GM06990 (cell line): ENCODE measurements around the gene STK39.

Experiments
- DNase-seq: peaks from one replicate; pipeline ENCODE4 v3.0.0-alpha.2; 2011; ENCODE audit not compliant: insufficient read length; ENCODE audit errors: extremely low read depth
- H3K27me3 ChIP-seq: replicated peaks from 2 replicates; pipeline ENCODE4 v1.6.0; 2011; ENCODE audit warnings: low read length; ENCODE audit not compliant: control insufficient read depth, insufficient read depth
- H3K36me3 ChIP-seq: 2 replicates; pipeline ENCODE4 v1.5.1; 2011; ENCODE audit warnings: low read length; ENCODE audit not compliant: control insufficient read depth, insufficient read depth
- H3K4me3 ChIP-seq: replicated peaks from 2 replicates; pipeline ENCODE4 v1.5.1; 2011; ENCODE audit warnings: low read depth, mild to moderate bottlenecking, control low read depth, low read length
- CTCF ChIP-seq: IDR thresholded peaks from 2 replicates; pipeline ENCODE4 v1.5.1; 2011; ENCODE audit warnings: low read length, control low read depth, mild to moderate bottlenecking, inconsistent platforms; ENCODE audit not compliant: insufficient read depth, poor library complexity, severe bottlenecking

The STK39 gene

GRCh38 chr2:167954495-167954894 lies 292.9 kb downstream of the STK39 start:
- no peak for TF ChIP-seq CTCF
- Histone ChIP-seq H3K36me3 (no peaks in the 10 kb centered on the region), H3K4me3 (no peak overlapping the region), H3K27me3 (no peaks in the 10 kb centered on the region)
- no peak for DNase-seq

GRCh38 chr2:167953776-167954175 lies 293.6 kb downstream of the STK39 start:
- DNase-seq, result no peak

GRCh38 chr2:167950571-167950970 lies 296.8 kb downstream of the STK39 start:
- Histone ChIP-seq H3K27me3 (no peaks in the 10 kb centered on the region), H3K36me3 (no peaks in the 10 kb centered on the region), H3K4me3 (no peak overlapping the region)
- TF ChIP-seq CTCF, result no peak
- no peak for DNase-seq

More at GRCh38 chr2:167953776-167954175, 293.6 kb downstream of the STK39 start:
- TF ChIP-seq CTCF, result no peak
- no peaks in the 10 kb centered on the region for H3K27me3 ChIP-seq
- H3K4me3 ChIP-seq, result no peak overlapping the region
- no peaks in the 10 kb centered on the region for H3K36me3 ChIP-seq

GRCh38 chr2:167946441-167946841 lies 301.0 kb downstream of the STK39 start:
- TF ChIP-seq CTCF, result no peak
- H3K27me3 ChIP-seq, result no peaks in the 10 kb centered on the region
- no peak overlapping the region for H3K4me3 ChIP-seq
- H3K36me3 ChIP-seq, result no peaks in the 10 kb centered on the region
- DNase-seq, result no peak

DNA sequence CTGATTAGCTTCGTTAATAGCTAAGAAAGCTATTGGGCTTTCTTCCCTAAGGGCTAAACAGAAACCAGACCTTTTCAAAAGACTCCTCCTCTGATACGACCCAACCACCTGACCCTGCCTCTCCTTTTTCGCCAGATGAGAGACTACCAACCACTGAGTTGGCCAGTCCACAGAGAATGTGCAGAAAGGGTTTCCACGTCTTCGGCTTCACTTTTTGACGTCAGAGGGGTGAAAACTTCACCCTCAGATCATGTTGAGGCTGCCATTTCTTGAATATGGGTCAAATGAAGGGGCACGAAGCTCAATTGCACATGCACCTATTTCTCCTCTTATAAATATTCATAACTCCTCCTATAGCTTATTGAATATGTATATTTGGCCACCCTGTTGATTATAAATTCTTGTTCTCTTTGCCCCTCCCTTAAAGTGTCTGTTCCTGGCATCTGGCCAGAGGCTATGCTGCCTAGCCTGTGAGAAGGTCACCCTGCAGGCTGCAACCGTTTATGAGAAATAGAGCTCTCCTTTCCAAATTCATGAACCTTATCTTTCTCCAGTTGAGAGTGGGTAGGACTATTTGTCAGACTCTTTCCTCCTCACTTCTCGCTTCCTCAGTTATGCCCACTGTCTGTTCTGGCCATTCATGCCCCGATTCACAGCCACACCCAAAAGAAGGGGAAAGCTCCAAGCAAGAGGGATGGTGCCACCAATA lies 301.6 kb downstream of the STK39 start:
- Histone ChIP-seq H3K4me3 (no peak overlapping the region), H3K27me3 (no peaks in the 10 kb centered on the region), H3K36me3 (no peaks in the 10 kb centered on the region)
- DNase-seq, result no peak
- TF ChIP-seq CTCF, result no peak
